GM21529 (cell line): ENCODE measurements around the gene NUP85.
"Not testable (repeated sequence)": the region's sequence is repeated elsewhere in the genome, so short reads cannot be mapped to it uniquely, and the experiment has no call there.

Experiments used
- ATAC-seq: cut with Tn5 transposase; IDR thresholded peaks from one replicate; pipeline ENCODE4 v1.9.1; 2021; ENCODE audit not compliant: unreplicated experiment

Gene NUP85

DNA sequence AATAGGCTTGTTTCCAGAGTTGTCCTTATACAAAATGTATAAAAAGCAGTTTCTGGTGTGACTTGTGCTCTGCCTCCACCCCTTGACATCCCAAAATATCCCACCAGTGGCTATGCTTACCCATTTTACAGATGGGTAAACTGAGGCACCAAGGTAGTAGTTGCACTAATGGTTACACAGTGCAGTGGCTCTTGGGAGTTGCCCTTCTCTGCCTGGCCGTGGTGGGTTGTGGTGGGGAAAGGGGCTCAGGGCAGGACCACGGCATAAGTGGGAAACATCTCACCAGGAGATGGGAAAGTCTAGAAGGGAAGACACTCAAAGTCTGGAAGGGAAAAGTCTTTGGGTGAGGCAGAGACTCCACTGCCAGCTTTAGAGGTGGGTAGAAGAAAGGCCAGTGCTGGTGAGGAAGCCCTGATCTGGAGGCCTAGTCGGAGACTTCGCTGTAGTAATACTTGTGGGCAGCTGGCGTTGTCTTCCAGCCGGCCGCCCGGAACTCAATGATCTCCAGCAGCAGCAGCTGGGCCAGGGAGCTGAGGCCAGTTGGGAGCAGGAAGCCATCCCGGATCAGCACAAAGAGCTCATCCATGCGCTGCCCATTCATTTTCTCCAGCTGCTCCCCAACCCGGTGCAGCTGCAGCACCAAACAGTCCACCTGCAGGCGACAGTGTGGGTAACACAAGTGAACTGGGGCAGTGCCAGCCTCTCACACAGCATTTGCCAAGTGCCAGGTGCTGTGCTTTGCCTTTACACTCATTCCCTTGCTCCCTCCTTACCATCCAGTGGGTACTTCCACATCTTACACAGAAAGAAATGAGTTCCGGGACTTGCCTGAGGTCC, 61.1 kb downstream of the NUP85 start:
- ATAC-seq, result no peak

GRCh38 chr17:75267153-75267410, 61.6 kb downstream of the NUP85 start:
- ATAC-seq, result no peak

- no peak for ATAC-seq
These were observed 62.1 kb downstream of the NUP85 start for GRCh38 chr17:75267411-75268232.

DNA sequence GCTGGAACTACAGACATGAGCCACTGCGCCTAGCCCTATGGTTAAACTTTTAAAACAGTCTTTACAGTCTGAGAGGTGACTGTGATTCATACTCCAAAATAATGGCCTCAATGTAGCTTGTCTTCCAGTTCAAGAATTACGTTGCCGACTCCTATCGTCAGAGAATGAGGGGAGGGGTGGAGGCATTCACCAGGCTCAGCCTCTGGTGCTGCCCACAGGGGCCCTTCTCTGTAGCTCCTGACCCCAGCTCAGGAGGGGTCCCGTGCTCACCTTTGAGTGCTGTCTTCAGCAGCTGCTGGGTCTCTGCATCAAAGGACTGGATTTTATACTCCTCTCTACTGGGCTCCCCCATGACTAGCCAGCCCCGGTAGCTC, 64.4 kb downstream of the NUP85 start:
- ATAC-seq, result no peak

DNA sequence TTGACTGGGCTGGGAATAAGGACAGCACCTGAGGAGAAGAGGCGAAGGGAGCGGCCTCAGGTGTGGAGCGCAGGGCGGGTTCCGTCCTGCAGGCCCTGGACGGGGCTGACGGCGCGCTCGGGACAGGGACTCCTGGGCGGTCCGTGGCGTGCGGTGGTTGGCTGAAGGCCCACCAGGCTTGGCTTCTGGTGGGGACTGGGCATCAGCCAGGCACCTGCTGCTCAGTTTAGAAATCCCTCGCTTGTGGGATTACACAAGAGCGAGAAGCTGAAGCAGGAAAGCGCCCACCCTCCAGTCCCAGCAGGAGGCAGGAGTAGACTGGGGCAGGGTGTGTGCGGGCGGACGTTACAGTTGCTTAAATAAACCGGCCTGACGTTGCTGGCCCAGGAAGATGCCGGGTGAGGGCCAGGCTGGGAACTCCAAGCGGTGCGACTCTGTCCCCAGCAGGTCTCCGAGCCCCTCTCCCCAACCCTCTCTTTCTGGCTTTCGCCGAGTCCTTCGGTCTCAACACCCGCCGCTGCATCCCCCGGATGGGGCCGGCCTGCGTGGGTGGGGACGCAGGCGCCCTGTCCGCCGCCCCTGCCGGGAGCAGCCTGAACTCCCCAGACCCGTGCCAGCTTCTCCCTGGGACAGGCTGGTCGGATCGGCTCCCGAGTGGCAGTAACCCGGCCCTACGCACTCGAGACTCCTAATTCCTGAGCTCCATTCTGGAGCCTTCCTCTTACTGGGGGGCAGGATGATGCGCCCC, 64.9 kb downstream of the NUP85 start:
- ATAC-seq, result peak; percentile 38

DNA sequence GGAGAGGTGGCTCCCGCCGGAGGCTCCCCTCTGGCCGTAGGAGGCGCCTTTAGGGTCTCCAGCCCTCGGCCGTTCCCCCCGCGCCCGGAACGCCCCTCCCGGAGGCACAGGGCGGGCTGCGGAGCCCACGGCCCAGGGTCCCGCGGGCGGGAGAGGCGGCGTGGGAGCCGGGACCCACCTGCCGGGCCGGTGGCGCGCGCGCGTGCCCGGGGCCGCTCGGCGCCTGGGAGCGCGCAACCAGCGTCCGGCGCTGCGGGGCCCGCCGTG, 65.4 kb downstream of the NUP85 start, which contains the start of gene MIF4GD:
MIF4GD (minus strand) TSS at position 266 of the 267 bp plus-strand sequence. CDS start 1,036 bp downstream, outside the sequence.
- peak; percentile 12 for ATAC-seq

GRCh38 chr17:75271233-75271954, 65.9 kb downstream of the NUP85 start:
- peak; percentile 60 for ATAC-seq

DNA sequence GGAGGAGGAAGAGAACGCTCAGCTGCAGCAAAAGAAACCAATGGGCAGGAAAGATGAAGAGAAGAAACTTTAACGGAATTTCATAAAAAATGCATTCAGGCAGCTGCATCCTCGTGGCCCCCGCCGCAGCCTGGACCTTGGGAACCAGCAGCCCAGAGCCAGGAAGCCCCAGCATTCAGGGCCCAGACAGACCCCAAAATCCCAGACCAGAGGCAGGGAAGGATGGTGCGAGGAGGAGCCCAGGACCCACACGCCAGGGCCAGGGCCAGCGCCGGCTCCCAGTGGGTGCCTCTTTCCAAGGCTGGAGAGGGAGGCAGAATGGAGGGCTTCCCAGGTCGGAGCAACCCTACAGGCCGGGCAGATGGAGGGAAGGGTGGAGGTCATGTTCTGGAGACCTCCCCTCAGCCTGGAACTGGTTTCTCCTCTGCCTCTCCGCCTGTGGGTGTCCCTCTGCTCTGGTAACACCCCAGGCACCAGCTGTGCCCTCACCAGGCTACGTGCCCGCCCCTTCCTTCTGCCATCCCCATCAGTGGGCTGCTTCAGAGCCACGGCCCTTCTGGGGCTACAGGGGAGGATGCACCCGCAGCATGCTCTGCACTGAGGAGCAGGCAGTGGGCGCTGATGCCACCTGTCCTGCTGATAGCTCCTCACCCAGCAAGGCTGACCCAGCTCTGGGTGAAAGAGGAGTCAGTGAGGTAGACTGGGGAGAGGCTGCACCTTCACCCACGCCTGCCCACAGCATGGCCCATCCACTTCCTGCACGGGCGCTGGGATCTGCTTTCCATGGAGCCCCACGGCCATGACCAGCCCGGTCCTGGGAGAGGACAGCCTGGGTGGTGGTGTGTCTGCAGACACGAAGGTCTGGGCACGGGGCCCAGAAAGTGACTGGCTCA, 66.7 kb downstream of the NUP85 start:
- ATAC-seq, result no peak

- ATAC-seq, result no peak
These were observed 67.3 kb downstream of the NUP85 start for GRCh38 chr17:75272848-75273184.

DNA sequence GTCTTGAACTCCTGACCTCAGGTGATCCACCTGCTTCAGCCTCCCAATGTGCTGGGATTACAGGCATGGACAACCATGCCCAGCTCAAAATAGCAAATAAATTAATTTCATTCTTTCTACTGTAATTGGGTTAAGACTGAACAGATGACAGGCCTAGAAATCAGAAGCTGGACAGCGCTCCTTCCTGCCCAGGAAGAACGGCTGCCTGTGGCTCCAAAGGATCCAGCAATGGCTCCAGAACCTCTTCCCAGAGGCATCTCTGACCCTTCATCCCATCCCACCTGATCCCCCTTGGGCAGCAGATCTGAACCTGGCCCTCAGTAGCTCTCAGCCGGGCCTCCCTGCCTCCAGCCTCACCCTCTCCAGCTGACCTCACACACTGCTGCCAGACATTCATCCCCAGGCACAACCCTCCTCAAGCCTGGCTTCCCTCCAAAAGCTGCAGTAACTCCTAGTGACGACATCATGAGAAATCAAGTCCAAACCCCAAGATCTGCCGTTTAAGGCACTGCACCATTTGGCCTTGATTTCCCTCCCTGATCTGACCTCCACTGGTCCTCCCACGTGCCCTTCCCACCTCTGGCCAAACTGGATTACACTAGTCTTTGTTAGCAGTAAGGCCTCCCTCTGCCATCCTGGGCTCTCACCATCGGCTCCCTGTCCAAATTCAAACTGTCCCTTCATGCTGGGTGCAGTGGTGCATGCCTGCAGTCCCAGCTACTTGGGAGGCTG, 68.7 kb downstream of the NUP85 start:
- ATAC-seq, result no peak

GRCh38 chr17:75277664-75278071, 72.2 kb downstream of the NUP85 start:
- ATAC-seq, result no peak

GRCh38 chr17:75280189-75280588, 74.7 kb downstream of the NUP85 start:
- not testable (repeated sequence) for ATAC-seq

- ATAC-seq, result no peak
These were observed 79.6 kb downstream of the NUP85 start for GRCh38 chr17:75285123-75285522.
